Measurements from ENCODE around the gene SLC48A1. TPM values are rescaled to one million over a fixed set of nuclear protein-coding genes. Genes with fewer than 3 reads are reported as not detected.

SLC48A1 gene
- total and polyA plus RNA-seq, 10 of the 15 experiments (the other 5 are each of a cell fraction or from before 2014, with no cell fraction given) = 1.1 to 4.9 (median 1.9) TPM

DNA sequence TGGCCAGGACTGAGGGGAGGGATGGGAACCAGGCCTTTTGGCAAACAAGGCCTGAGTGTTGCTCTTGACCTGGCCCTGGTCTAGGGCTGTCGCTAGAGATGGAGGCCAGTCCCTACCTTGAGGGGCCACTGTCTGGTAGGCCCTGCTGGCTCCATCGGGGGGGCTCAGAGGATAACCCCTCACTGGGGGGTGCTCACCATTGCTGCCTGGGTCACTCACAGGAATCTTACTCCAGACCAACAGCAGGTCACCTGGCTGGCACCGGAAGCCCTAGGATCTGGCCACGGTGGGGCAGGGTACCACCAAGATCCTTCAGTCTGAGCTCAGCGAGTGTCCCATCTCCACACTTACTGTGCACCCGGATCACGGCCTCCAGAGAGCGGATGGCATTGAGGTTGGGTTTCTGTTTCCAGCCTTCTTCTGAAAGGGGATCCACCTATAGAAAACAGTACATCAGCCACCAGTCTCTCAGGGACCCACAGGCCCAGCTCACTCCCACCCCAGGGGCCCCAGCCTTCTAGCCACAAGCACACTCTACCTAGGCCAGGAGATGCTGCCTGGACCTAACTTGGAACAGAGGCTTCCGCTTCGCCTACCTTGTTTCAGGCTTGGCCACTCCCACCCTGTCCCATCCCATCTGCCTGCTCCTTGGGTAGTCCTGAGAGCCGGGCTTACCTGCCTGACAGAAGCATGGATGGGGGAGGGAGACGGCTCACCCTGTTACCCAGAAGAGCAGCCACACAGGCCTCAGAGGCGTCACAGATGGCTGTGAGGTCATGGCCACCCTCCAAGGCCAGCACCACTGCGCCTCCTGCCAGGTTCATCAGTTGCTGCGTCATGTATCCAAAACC, 12.2 kb downstream of the SLC48A1 start:
- FAIRE-seq = no peak
- SMC1A ChIA-PET (ENCODE audit: uncharacterized antibody, unreplicated experiment) = interaction anchor here (1.0 to 1.5 kb wide), 2 partner anchors 10 to 53 kb away, joined by 3 to 4 read pairs; no protein-coding TSS in a partner anchor
- Histone ChIP-seq H3K4me2 (ENCODE audit: control insufficient read depth, insufficient read depth) (no peak overlapping the region), H3K4me3 (no peak overlapping the region), H3K27me3 (replicated peaks in 1 of 2; ENCODE audit: control insufficient read depth in 2 of 2, insufficient read depth in 2 of 2, low read length in 1 of 2) (no peaks in the 10 kb centered on the region), H3K36me3 (ENCODE audit: control insufficient read depth in 2 of 2, insufficient read depth in 2 of 2, low read length in 1 of 2) (peaks cover 0 to 4% of the 10 kb centered on the region in 2 experiments; a peak in 1 of 4 replicates), H3K4me1 (ENCODE audit: control insufficient read depth, insufficient read depth, low read length) (no peaks in the 10 kb centered on the region), H4K20me1 (ENCODE audit: control insufficient read depth, insufficient read depth) (no peaks in the 10 kb centered on the region), H2AFZ (ENCODE audit: control insufficient read depth, low read depth, low read length) (no peak overlapping the region), H3K9ac (ENCODE audit: control insufficient read depth, insufficient read depth, low read length) (no peak overlapping the region), H3K9me3 (replicated peaks; ENCODE audit: control insufficient read depth, insufficient read depth, low read length) (no peaks in the 10 kb centered on the region), H3K27ac (ENCODE audit: control insufficient read depth, insufficient read depth) (no peak overlapping the region), H3K79me2 (ENCODE audit: control insufficient read depth, insufficient read depth, low read length) (no peaks in the 10 kb centered on the region)
- TF ChIP-seq MYC (IDR thresholded peaks at IDR 0.05; ENCODE audit: insufficient read depth, insufficient read length, insufficient replicate concordance, low read length, severe bottlenecking) (no peak), POLR2A (IDR thresholded peaks at IDR 0.05; ENCODE audit: low read depth, low read length) (peak; percentile 21; the same call in 1 of the 2 replicates)
- CTCF ChIA-PET = interaction anchor here (0.6 to 2.0 kb wide), 6 partner anchors 15 to 178 kb away, joined by 3 to 5 read pairs (median 4); partner anchors contain the start of gene TMEM106C
- BruUV-seq (replicated peaks) = no TSS peak
- RAD21 ChIA-PET (ENCODE audit: unreplicated experiment) = interaction anchor here (0.9 kb wide), 1 partner anchor 53 kb away, joined by 3 read pairs; no protein-coding TSS in a partner anchor
- no peak for DNase-seq (ENCODE audit: low read depth, low spot score)
- 83% methylated on average over 14 of the region's 15 CpGs for WGBS (ENCODE audit: insufficient coverage, insufficient replicate concordance, low lambda C conversion rate, missing lambda C conversion rate)
- intact Hi-C loops (cut with micrococcal nuclease; ENCODE audit: unreplicated experiment) (no loop called here), in situ Hi-C loops (cut with MboI) (no loop called here)
- ATAC-seq = no peak
- POLR2A ChIA-PET = no interaction called here

DNA sequence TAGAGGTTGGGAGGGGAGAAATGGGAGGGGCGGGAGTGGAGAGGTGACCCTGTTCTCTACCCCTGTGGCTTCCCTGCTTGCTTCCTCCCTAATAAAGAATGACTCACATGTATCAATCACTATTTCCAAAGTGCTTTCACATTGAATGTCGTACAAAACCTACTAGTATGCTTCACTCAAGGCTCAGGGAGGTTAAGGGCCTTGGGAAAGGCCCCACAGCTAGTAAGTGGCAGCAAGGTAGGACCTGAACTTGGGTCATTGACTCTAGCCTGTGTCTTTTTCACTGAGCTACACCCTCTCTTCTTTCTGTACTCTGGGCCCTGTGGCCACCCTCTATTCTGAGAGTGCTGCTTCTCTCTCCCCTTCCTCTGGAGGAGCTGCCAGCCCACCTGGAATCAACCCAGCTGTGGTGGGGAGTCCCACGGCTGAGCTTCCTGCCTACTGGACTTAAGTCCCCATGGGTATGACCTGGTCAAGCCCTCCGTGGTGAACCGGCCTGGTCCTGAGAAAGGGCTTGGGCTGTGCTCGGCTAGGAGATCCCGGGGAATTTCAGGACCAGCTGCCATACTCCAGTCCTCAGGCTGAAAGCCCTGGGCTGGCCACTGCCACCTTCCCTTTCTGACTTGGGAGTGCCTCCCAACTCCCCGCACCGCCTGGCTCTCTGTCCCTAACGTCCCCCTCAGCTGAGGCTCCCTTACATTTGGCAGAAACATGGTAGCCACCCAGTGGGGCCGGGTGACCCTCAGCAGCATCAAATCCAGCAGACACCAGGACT, 13.0 kb downstream of the SLC48A1 start:
- RAD21 ChIA-PET (ENCODE audit: unreplicated experiment) = no interaction called here
- DNase-seq (ENCODE audit: low read depth, low spot score) (no peak), ATAC-seq (no peak), FAIRE-seq (no peak)
- no peaks in the 10 kb centered on the region for H3K9me3 ChIP-seq (replicated peaks; ENCODE audit: control insufficient read depth, insufficient read depth, low read length)
- no peak overlapping the region for H3K4me2 ChIP-seq (ENCODE audit: control insufficient read depth, insufficient read depth)
- in situ Hi-C loops (cut with MboI) (no loop called here), intact Hi-C loops (cut with micrococcal nuclease; ENCODE audit: unreplicated experiment) (no loop called here)
- no peak for TF ChIP-seq PML (IDR thresholded peaks at IDR 0.05; ENCODE audit: low read length)
- TF ChIP-seq SIN3A (IDR thresholded peaks at IDR 0.05; ENCODE audit: low read depth, low read length) = no peak
- TF ChIP-seq MYB (IDR thresholded peaks at IDR 0.05; ENCODE audit: borderline replicate concordance, low read depth, low read length) = no peak
- no peak for TF ChIP-seq MEF2A (IDR thresholded peaks at IDR 0.05; ENCODE audit: insufficient read depth, low read depth, low read length)
- TF ChIP-seq, protein P1, sequence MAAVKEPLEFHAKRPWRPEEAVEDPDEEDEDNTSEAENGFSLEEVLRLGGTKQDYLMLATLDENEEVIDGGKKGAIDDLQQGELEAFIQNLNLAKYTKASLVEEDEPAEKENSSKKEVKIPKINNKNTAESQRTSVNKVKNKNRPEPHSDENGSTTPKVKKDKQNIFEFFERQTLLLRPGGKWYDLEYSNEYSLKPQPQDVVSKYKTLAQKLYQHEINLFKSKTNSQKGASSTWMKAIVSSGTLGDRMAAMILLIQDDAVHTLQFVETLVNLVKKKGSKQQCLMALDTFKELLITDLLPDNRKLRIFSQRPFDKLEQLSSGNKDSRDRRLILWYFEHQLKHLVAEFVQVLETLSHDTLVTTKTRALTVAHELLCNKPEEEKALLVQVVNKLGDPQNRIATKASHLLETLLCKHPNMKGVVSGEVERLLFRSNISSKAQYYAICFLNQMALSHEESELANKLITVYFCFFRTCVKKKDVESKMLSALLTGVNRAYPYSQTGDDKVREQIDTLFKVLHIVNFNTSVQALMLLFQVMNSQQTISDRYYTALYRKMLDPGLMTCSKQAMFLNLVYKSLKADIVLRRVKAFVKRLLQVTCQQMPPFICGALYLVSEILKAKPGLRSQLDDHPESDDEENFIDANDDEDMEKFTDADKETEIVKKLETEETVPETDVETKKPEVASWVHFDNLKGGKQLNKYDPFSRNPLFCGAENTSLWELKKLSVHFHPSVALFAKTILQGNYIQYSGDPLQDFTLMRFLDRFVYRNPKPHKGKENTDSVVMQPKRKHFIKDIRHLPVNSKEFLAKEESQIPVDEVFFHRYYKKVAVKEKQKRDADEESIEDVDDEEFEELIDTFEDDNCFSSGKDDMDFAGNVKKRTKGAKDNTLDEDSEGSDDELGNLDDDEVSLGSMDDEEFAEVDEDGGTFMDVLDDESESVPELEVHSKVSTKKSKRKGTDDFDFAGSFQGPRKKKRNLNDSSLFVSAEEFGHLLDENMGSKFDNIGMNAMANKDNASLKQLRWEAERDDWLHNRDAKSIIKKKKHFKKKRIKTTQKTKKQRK (IDR thresholded peaks at IDR 0.05; ENCODE audit: low read depth, low read length) = no peak
- no peaks in the 10 kb centered on the region for H3K79me2 ChIP-seq (ENCODE audit: control insufficient read depth, insufficient read depth, low read length)
- no peaks in the 10 kb centered on the region for H3K27me3 ChIP-seq (replicated peaks in 1 of 2; ENCODE audit: control insufficient read depth in 2 of 2, insufficient read depth in 2 of 2, low read length in 1 of 2)
- CTCF ChIA-PET = interaction anchor here (0.6 to 2.0 kb wide), 5 partner anchors 16 to 177 kb away, joined by 3 to 5 read pairs (median 3); partner anchors contain the start of gene TMEM106C
- no peaks in the 10 kb centered on the region for H3K4me1 ChIP-seq (ENCODE audit: control insufficient read depth, insufficient read depth, low read length)
- peaks cover 0 to 4% of the 10 kb centered on the region in 2 experiments; a peak in 1 of 4 replicates for H3K36me3 ChIP-seq (ENCODE audit: control insufficient read depth in 2 of 2, insufficient read depth in 2 of 2, low read length in 1 of 2)
- WGBS (ENCODE audit: insufficient coverage, insufficient replicate concordance, low lambda C conversion rate, missing lambda C conversion rate) = 62% methylated on average over 11 of the region's 11 CpGs
- H3K27ac ChIP-seq (ENCODE audit: control insufficient read depth, insufficient read depth) = no peak overlapping the region
- H3K9ac ChIP-seq (ENCODE audit: control insufficient read depth, insufficient read depth, low read length) = no peak overlapping the region
- SMC1A ChIA-PET (ENCODE audit: uncharacterized antibody, unreplicated experiment) = interaction anchor here (0.6 to 1.5 kb wide), 3 partner anchors 52 to 160 kb away, joined by 3 to 4 read pairs (median 3); partner anchors contain the start of gene ENDOU
- BruUV-seq (replicated peaks) = no TSS peak
- no peaks in the 10 kb centered on the region for H4K20me1 ChIP-seq (ENCODE audit: control insufficient read depth, insufficient read depth)
- H3K4me3 ChIP-seq = no peak overlapping the region
- no peak overlapping the region for H2AFZ ChIP-seq (ENCODE audit: control insufficient read depth, low read depth, low read length)
- POLR2A ChIA-PET = no interaction called here
